ENCODE measurements around the gene PTMS. TPM values are rescaled to one million over a fixed set of nuclear protein-coding genes. Genes with fewer than 3 reads are reported as not detected.

The PTMS gene
- total RNA-seq, 1 experiment from 2014 or later = 422 TPM

- Histone ChIP-seq H3K27me3 (ENCODE audit: insufficient read depth, low read length) (no peaks in the 10 kb centered on the region), H3K18ac (ENCODE audit: insufficient read length, low read depth, low read length) (no peak overlapping the region), H3K4ac (ENCODE audit: low read depth, low read length) (no peak overlapping the region), H3K4me2 (ENCODE audit: insufficient read depth, insufficient read length, low read length) (no peak overlapping the region), H2BK15ac (ENCODE audit: low read depth, low read length) (no peak overlapping the region), H2BK120ac (ENCODE audit: low read depth, low read length, poor library complexity, severe bottlenecking) (no peak overlapping the region), H3K9ac (ENCODE audit: extremely low read depth, insufficient read length, low read length) (no peak overlapping the region), H3K23ac (ENCODE audit: insufficient read length, low read depth, low read length) (no peak overlapping the region), H4K20me1 (ENCODE audit: control insufficient read depth, insufficient read depth, insufficient read length) (no peaks in the 10 kb centered on the region), H3K79me1 (ENCODE audit: insufficient read depth, low read depth, low read length, poor library complexity, severe bottlenecking) (no peaks in the 10 kb centered on the region), H2AFZ (ENCODE audit: low read length) (no peak overlapping the region), H3T11ph (ENCODE audit: low read length) (no peak overlapping the region), H2BK20ac (ENCODE audit: low read depth, low read length, poor library complexity, severe bottlenecking) (no peak overlapping the region), H3K14ac (ENCODE audit: insufficient read depth, low read length) (no peak overlapping the region), H4K5ac (ENCODE audit: insufficient read length, low read depth, low read length) (no peak overlapping the region), H2BK5ac (ENCODE audit: insufficient read length, low read length) (no peak overlapping the region), H4K91ac (ENCODE audit: insufficient read length, low read depth, low read length) (no peak overlapping the region), H3K9me3 (ENCODE audit: control insufficient read depth, low read depth, low read length) (no peaks in the 10 kb centered on the region), H2AK5ac (ENCODE audit: insufficient read length, low read length) (no peak overlapping the region), H3K27ac (ENCODE audit: insufficient read length, low read depth, low read length) (no peak overlapping the region), H3K79me2 (ENCODE audit: insufficient read depth, low read length) (no peaks in the 10 kb centered on the region; the same call in 1 of the 2 replicates), H2BK12ac (ENCODE audit: insufficient read length, low read depth, low read length) (no peak overlapping the region), H3K23me2 (ENCODE audit: insufficient read length, low read depth, low read length, poor library complexity, severe bottlenecking) (no peaks in the 10 kb centered on the region), H3K4me1 (ENCODE audit: insufficient read depth, low read length) (peaks cover 2% of the 10 kb centered on the region; the same call in 1 of the 2 replicates), H4K8ac (replicated peaks; ENCODE audit: insufficient read length, low read depth, low read length) (no peak overlapping the region), H3K56ac (ENCODE audit: insufficient read length, low read depth, low read length) (no peak overlapping the region)
- no peak for TF ChIP-seq CTCF (conservative IDR thresholded peaks at IDR 0.05)
- Mint-ChIP-seq H3K9me3 (no peaks in the 10 kb centered on the region), H3K27me3 (ENCODE audit: low read depth) (peaks cover 44% of the 10 kb centered on the region), H3K36me3 (ENCODE audit: insufficient read depth in 1 of 3, low read depth in 3 of 3) (peaks cover 0 to 3% (median 0%) of the 10 kb centered on the region in 3 experiments; a peak in 1 of 7 replicates), H3K27ac (peak overlapping the region in 1 of 3 experiments; percentile 21; a peak in 3 of 7 replicates), H3K4me3 (no peak overlapping the region), H3K4me1 (peaks cover 19 to 25% of the 10 kb centered on the region in 2 experiments)
- WGBS (ENCODE audit: extremely low coverage, insufficient read length, low lambda C conversion rate) = no CpG with 5 or more reads among the region's 1 CpG
- DNase-seq = peak; percentile 24
Measured at GRCh38 chr12:6810758-6811157, 44.6 kb downstream of the PTMS start.
